Peyer's patch (tissue), 4 donors: Measurements from ENCODE around the gene ST6GAL1. TPM values are rescaled to one million over a fixed set of nuclear protein-coding genes. Genes with fewer than 3 reads are reported as not detected.

Experiments
- DNase-seq, 3 donors: peaks; one replicate each; pipeline ENCODE4 v3.0.0-alpha.2; 2017 to 2019
- H3K27ac ChIP-seq, 4 donors: fragments of 200-600 bp; sonication (generic); one replicate each; pipeline ENCODE4 v1.5.1; 2016 to 2019
- H3K27me3 ChIP-seq, 2 donors: fragments of 200-600 bp; sonication (generic); one replicate each; pipeline ENCODE4 v1.5.1; 2019
- H3K36me3 ChIP-seq, 3 donors: fragments of 200-600 bp; sonication (generic); one replicate each; pipeline ENCODE4 v1.5.1; 2016 to 2019
- H3K4me1 ChIP-seq, 4 donors: fragments of 200-600 bp; sonication (generic); one replicate each; pipeline ENCODE4 v1.5.1; 2016 to 2019
- H3K4me3 ChIP-seq, 4 donors: fragments of 200-600 bp; sonication (generic); 1 replicate in 3 of 4; 2 replicates in 1 of 4; pipeline ENCODE4 v1.5.1; 2016 to 2019; ENCODE audit warnings: mild to moderate bottlenecking in 1 of 4
- H3K9me3 ChIP-seq, 4 donors: fragments of 200-600 bp; sonication (generic); one replicate each; pipeline ENCODE4 v1.5.1; 2016 to 2019; ENCODE audit warnings: mild to moderate bottlenecking in 1 of 4
- POLR2A ChIP-seq, 2 donors: fragments of 450-650 bp; IDR thresholded peaks; one replicate each; pipeline ENCODE4 v1.5.1; 2017; ENCODE audit warnings: antibody characterized with exemption in 2 of 2, mild to moderate bottlenecking in 2 of 2, moderate library complexity in 2 of 2
- total RNA-seq, 4 donors: library from RNA; depleted of rRNA; stranded (reverse); fragments of >200 nt; gene quantifications; one replicate each; pipeline ENCODE4 v1.1.0, GENCODE V29; 2016
- TF ChIP-seq, protein P1 (sequence below), 6 experiments: fragments of 450-650 bp in 4 of 6; fragments of 200-600 bp in 2 of 6; sonication (generic) in 1 of 6; IDR thresholded peaks; one replicate each; pipeline ENCODE4 v1.5.1; 2017 to 2019; ENCODE audit warnings: antibody characterized with exemption in 6 of 6, mild to moderate bottlenecking in 3 of 6, moderate library complexity in 1 of 6

ST6GAL1 gene
- total RNA-seq, 4 donors from 2014 or later, result 3.7 to 96.6 (median 14.9) TPM

DNA sequence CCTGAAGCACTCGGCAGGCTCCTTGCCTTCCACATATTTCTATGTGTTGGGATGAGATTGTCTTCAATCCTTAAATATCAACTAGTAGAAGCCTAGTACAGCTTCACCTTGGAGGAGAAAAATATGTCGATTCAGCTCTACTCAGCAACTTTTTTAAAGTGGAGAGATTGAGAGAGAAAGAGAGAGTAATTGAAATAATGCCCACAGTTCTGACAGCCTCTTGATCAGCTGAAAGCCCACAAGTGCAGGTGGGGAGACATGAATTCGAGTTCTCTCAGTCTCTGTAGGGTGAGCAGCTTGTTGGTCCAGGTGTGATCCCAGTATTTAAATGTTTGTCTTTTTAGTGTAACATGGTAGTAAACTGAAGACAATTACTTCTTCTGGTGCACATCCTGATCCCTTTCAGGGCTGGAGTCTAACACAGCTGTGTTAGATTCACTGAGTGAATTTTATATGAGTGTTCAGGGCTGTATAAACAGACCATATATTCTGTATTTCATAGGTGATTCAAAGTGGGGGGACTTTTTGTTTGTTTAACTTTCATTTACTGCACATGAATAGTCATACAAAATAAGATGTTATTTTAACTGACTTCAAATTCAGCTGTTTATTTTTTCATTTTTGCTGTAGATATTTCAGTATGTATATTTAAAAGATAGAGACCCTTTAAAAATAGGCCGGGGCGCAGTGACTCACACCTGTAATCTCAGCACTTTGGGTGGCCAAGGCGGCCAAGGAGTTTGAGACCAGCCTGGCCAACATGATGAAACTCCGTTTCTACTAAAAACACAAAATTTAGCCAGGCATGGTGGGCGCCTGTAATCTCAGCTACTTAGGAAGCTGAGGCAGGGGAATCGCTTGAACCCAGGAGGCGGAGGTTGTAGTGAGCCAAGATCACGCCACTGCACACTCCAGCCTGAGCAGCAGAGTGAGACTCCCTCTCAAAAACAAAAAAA lies 64.0 kb downstream of the ST6GAL1 start:
- H3K27ac ChIP-seq, result peak overlapping the region in 2 of 4 donors; percentile 28 to 66
- TF ChIP-seq, protein P1, sequence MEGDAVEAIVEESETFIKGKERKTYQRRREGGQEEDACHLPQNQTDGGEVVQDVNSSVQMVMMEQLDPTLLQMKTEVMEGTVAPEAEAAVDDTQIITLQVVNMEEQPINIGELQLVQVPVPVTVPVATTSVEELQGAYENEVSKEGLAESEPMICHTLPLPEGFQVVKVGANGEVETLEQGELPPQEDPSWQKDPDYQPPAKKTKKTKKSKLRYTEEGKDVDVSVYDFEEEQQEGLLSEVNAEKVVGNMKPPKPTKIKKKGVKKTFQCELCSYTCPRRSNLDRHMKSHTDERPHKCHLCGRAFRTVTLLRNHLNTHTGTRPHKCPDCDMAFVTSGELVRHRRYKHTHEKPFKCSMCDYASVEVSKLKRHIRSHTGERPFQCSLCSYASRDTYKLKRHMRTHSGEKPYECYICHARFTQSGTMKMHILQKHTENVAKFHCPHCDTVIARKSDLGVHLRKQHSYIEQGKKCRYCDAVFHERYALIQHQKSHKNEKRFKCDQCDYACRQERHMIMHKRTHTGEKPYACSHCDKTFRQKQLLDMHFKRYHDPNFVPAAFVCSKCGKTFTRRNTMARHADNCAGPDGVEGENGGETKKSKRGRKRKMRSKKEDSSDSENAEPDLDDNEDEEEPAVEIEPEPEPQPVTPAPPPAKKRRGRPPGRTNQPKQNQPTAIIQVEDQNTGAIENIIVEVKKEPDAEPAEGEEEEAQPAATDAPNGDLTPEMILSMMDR (IDR thresholded peaks at IDR 0.05), result no peak
- TF ChIP-seq POLR2A (IDR thresholded peaks at IDR 0.05), result no peak
- no peak for DNase-seq
- no peaks in the 10 kb centered on the region for H3K9me3 ChIP-seq
- H3K36me3 ChIP-seq, result no peaks in the 10 kb centered on the region
- H3K27me3 ChIP-seq, result no peaks in the 10 kb centered on the region
- no peak overlapping the region for H3K4me3 ChIP-seq
- peaks cover 0 to 12% (median under 1%) of the 10 kb centered on the region in 4 donors for H3K4me1 ChIP-seq

DNA sequence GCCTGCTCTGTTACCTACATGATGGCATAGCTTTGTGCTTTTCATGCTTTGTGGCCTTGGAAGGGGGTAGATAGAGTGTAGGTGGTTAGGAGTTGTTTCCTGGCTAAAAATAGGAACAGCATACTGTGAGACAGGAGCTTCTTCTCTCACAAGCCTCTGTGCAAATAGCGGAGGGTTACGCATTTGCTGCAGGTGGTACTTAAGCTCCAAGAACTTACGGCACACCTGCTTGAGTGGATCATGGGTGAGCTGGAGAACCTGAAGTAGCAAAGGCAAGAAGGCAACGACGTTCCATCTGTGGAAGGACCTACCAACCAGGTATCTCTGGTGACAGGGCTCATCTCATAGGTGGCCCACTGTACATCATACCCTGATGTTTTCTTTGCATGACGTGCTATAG lies 66.0 kb downstream of the ST6GAL1 start:
- DNase-seq, result peak in 2 of 3 donors; percentile 82 to 86
- TF ChIP-seq, protein P1 (IDR thresholded peaks at IDR 0.05), result no peak
- TF ChIP-seq POLR2A (IDR thresholded peaks at IDR 0.05), result no peak

GRCh38 chr3:186997061-186997460 lies 66.7 kb downstream of the ST6GAL1 start:
- no peak for DNase-seq
- TF ChIP-seq, protein P1 (IDR thresholded peaks at IDR 0.05), result no peak
- TF ChIP-seq POLR2A (IDR thresholded peaks at IDR 0.05), result no peak
- Histone ChIP-seq H3K36me3 (no peaks in the 10 kb centered on the region), H3K4me3 (peak overlapping the region in 2 of 4 donors; percentile 25), H3K27ac (peak overlapping the region; percentile 18 to 80 (median 54)), H3K9me3 (no peaks in the 10 kb centered on the region), H3K4me1 (peaks cover 0 to 17% (median 2%) of the 10 kb centered on the region in 4 donors), H3K27me3 (no peaks in the 10 kb centered on the region)

More for the DNA sequence above, 66.0 kb downstream of the ST6GAL1 start:
- Histone ChIP-seq H3K27me3 (no peaks in the 10 kb centered on the region), H3K27ac (peak overlapping the region in 3 of 4 donors; percentile 30 to 80 (median 77)), H3K4me1 (peaks cover 0 to 16% (median 2%) of the 10 kb centered on the region in 4 donors), H3K36me3 (no peaks in the 10 kb centered on the region), H3K9me3 (no peaks in the 10 kb centered on the region), H3K4me3 (peak overlapping the region in 2 of 4 donors; percentile 25)

DNA sequence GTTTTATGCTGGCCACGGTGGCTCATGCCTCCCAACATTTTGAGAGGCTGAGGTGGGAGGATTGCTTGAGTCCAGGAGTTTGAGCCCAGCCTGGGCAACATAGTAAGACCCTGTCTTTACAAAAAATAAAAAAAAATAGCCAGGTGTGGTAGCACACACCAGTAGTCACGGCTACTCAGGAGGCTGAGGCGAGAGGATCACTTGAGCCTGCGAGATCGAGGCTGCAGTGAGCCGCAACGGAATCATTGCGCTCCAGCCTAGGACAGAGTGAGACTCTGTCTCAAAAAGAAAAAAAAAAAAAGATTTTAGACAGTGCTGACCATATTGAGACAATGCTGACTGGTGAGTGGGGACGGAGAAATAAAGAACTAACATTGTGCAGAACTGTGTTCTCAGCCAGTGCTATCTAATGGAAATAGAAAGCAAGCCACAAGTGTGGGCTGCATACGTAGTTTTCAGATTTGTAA lies 67.2 kb downstream of the ST6GAL1 start:
- Histone ChIP-seq H3K36me3 (no peaks in the 10 kb centered on the region), H3K9me3 (no peaks in the 10 kb centered on the region), H3K4me3 (peak overlapping the region in 2 of 4 donors; percentile 25), H3K27me3 (no peaks in the 10 kb centered on the region), H3K4me1 (peaks cover 0 to 15% (median 2%) of the 10 kb centered on the region in 4 donors), H3K27ac (peak overlapping the region in 3 of 4 donors; percentile 18 to 80 (median 77))
- TF ChIP-seq, protein P1 (IDR thresholded peaks at IDR 0.05), result no peak
- no peak for TF ChIP-seq POLR2A (IDR thresholded peaks at IDR 0.05)
- no peak for DNase-seq

DNA sequence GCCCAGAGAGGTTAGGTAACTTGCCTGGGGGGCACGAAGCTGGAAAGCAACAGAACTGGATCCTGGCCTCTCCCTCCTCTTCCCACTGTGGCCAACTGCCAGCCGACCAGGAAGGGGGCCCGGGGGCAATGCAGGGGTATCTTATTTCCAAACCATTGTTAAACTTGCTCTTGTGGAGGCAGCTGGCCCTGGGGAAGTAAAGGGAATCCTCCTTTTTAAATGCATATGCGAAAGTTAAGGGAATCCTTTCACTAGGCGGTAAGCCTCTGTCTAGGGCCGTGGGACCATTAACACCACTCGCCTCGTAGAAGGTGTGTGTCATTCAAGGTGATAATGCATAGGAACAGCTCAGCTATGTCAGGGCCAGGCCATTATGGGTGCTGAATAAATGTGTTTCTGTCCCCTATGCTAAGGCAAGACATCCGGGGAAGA lies 68.6 kb downstream of the ST6GAL1 start:
- H3K4me1 ChIP-seq, result peaks cover 0 to 16% (median 2%) of the 10 kb centered on the region in 4 donors
- H3K27ac ChIP-seq, result peak overlapping the region in 2 of 4 donors; percentile 77 to 80
- DNase-seq, result no peak
- no peaks in the 10 kb centered on the region for H3K27me3 ChIP-seq
- no peaks in the 10 kb centered on the region for H3K9me3 ChIP-seq
- H3K36me3 ChIP-seq, result no peaks in the 10 kb centered on the region
- H3K4me3 ChIP-seq, result no peak overlapping the region
- TF ChIP-seq POLR2A (IDR thresholded peaks at IDR 0.05), result no peak
- TF ChIP-seq, protein P1 (IDR thresholded peaks at IDR 0.05), result no peak
